Measurements from ENCODE around the gene CTSE.
A peak's percentile ranks its signal among the peaks of the same experiment; 100 is the strongest.
"Not testable (repeated sequence)": the region's sequence is repeated elsewhere in the genome, so short reads cannot be mapped to it uniquely, and the experiment has no call there.

The CTSE gene

DNA sequence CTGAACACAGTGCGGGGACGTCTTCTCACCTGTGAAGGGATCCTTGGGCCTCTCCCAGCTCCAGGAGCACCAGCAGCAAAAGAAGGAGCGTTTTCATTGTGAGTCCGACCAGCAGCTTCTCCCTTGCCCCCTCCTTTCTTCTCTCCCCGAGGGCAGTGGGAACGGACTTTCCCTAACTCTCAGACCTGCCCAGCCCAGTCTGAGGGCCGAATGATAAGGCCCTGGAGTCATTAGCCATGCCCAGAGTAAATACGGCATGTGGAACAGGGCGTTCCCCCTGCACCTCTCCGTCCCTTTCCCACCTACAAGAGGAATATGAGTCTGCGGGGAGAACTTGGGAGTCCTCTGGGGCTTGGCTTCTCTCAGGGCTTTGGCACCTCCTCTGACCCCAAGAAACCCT lies at the start of gene CTSE:
Gene CTSE (minus strand): TSS at position 201 of the 400 bp plus-strand sequence. CDS start 104 bp downstream, at position 97.
- no peak for DNase-seq

GRCh38 chr1:206070627-206071304 lies 47.1 kb upstream of the CTSE start:
- no peak for DNase-seq

GRCh38 chr1:206068314-206068713 lies 44.6 kb upstream of the CTSE start:
- DNase-seq: no peak

DNA sequence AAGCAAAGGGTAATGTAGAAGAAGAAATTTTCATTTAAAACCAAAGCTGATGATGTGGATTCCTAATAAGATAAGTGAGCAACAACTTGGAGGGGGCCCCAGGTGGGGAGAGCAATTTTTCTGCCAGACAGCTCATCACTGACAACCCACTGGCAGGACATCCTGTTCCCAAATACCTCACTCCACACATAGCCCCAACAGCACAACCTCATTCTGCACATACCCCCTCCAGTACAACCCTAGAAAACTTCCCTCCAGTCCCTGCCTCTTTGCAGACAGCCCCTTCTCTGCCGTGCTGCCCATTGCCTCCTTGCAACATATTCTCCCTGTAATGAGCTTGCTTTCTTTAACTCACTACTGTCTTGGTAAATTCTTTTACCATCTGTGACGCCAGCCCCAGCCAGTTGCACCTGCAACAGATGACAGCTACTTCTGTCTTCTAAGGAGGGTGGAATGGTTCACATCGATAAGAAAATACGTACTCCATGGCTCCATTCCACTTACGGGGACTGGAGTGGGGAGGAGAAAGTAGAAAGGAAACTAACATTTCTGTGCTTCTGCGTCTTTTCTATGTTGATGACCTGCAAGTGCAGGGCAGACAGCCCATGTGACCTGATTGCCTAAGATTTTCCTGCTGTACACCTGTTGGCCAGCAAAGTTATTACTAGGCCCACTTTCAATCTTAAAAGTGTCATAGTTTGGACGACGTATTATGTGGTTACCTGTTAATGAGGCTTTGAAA lies 44.0 kb upstream of the CTSE start:
- no peak for DNase-seq

DNA sequence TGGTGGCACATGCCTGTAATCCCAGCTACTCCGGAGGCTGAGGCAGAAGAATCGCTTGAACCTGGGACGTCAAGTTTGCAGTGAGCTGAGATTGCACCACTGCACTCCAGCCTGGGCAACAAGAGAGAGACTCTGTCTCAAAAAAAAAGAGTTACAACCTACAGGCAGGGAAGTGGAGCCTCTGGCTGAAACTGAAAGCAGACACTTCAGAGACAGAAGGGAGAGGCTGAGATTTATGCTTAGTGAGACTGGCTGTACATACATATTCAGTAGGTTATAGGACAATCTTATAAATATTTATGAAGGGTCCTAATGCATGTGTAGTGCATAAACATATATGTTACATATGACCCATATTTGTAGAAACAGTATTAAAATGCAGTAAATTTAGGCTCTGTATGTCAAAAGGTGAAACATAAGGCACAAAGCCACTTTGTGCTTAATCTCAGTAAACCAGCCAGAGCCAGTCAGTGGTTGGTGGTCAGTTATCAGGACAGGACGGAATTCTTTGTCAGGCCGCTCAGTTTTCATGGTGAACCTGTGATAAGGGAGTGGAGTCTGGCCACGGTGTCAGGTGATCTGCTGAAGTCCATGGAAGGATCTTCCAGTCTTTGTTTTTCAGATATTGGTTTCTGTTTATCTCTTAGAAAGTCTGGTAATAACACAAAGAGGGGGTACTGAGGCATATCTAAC lies 42.9 kb upstream of the CTSE start:
- no peak for DNase-seq

GRCh38 chr1:206065547-206066145 lies 42.0 kb upstream of the CTSE start:
- DNase-seq: no peak

GRCh38 chr1:206064501-206064900 lies 40.8 kb upstream of the CTSE start:
- DNase-seq: not testable (repeated sequence)

DNA sequence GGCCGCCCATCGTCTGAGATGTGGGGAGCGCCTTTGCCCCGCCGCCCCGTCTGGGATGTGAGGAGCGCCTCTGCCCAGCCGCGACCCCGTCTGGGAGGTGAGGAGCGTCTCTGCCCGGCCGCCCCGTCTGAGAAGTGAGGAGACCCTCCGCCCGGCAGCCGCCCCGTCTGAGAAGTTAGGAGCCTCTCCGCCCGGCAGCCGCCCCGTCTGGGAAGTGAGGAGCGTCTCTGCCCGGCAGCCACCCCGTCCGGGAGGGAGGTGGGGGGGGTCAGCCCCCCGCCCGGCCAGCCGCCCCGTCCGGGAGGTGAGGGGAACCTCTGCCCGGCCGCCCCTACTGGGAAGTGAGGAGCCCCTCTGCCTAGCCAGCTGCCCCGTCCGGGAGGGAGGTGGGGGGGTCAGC lies 40.3 kb upstream of the CTSE start:
- not testable (repeated sequence) for DNase-seq

DNA sequence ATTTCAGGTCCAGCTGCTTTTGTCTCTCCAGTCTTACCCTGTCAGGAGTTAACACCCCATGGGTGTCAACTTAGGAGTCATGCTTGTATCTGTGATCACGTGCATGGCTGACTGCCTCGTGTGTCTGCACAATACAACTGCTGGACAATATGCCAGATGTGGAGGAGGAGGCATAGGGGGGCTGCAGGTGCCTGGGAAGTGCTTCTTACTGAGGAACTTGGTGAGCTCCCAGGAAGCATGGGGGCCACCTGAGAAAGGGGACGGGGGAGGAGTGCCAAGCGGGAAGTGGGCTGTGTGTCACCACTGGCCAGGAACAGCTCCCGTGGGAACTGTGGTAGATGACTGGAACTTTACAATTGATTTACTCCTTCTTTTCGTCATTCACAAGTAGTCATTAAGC lies 38.8 kb upstream of the CTSE start:
- DNase-seq: no peak

GRCh38 chr1:206060844-206061243 lies 37.1 kb upstream of the CTSE start:
- no peak for DNase-seq

DNA sequence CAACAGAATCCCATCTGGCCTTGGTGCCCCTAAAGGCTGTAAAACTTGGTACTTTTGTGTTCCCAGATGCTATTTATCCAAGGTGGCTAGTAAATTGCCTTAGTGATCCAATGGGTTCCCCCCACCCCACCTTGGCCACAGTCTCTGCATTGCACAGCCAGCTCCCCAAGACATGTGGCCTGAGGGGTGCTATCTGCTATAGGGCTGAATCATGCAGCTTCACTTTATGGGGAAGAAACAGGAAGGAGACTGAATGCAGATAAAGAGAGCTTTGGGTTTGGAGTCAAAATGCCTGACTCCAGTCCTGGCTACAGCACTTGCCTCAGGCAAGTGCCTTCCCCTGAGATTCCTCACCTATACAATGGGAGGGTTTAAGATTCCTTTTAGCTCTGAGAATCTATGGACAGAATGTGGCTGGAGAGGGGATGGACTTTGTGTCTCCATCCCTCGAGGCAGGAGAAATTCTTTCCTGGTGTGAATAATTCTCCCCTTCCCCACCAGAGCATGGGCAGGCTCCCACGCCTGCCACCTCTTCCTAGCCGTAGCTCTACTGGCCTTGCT lies 35.7 kb upstream of the CTSE start:
- peak; percentile 4 for DNase-seq

DNA sequence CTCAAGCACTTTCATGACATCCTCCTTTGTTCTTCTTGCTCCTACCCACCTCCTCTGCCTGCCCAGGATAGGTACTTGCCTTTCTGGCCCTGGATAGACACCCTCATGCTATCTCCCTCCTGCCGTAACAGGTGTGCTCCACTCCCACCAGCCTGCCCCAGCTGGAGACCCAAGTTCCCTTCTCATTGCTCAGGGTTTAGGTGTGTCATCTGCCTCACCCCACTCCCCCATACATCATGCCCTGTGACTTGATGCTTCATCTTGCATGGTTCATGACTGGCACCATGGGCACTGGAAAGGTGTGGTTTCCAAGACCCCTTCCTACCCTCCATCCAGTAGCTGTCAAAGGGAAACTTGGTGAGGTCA lies 35.2 kb upstream of the CTSE start:
- DNase-seq: no peak

DNA sequence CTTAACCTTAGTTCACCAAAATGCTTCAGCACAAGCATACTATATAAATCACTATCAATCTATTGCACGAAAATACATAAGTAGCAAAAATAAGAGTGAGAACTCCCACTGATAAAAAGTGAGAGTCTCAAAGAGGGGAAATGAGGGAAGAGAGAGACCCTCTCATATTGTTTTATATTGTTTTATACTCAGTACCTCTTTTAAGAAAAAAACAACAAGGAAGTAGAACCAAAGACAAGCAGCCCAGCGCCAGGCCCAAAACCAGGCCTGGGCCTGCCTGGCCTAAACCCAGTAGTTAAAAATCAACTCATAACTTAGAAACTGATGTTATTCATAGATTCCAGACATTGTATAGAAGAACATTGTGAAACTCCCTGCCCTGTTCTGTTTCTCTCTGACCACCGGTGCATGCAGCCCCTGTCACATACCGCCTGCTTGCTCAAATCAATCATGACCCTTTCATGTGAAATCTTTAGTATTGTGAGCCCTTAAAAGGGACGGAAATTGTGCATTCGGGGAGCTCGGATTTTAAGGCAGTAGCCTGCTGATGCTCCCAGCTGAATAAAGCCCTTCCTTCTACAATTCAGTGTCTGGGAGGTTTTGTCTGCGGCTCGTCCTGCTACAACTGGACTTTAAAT lies 34.7 kb upstream of the CTSE start:
- DNase-seq: not testable (repeated sequence)

DNA sequence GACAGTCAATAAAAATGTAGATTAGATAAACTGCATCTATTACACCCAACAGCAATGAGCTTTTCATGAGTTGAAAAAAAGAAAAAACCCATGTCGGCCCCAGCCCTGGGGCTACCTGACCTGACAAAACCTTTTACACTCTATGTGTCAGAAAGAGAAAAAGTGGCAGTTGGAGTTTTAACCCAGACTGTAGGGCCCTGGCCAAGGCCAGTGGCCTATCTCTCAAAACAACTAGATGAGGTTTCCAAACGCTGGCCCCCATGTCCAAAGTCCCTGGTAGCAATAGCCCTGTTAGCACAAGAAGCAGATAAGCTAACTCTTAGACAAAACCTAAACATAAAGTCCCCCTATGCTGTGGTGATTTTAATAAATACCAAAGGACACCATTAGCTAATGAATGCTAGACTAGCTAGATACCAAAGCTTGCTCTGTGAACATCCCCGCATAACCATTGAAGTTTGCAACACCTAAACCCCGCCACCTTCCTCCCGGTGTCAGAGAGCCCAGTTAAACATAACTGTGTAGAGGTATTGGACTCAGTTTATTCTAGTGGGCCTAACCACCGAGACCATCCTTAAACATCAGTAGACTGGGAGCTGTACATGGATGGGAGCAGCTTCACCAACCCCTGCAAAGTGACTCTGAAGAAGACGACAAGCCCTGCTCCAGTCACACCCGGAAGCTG lies 32.1 kb upstream of the CTSE start:
- DNase-seq: not testable (repeated sequence)

DNA sequence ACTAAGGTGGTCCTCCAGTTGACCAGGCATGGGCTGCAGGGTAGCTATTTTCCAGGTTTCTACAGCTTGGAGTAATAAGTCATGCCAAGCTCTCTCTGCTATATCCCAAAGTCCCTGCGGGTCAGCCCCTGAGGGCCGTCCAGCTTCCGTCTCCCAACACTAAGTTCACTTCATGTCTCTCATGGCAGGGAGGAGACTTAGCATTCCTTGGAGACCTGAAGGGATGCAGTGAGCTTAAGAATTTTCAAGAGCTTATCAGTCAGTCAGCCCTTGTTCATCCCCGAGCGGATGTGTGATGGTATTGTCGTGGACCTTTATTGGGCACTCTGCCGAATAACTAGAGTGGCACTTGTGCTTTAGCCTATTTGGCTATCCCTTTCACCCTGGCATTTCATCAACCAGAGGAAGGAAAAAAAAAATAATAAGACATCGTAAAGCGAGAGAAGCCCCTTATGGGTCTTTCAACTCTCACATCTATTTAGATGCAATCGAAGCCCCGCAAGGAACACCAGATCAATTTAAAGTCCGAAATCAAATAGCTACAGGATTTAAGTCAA lies 31.5 kb upstream of the CTSE start:
- DNase-seq: not testable (repeated sequence)

DNA sequence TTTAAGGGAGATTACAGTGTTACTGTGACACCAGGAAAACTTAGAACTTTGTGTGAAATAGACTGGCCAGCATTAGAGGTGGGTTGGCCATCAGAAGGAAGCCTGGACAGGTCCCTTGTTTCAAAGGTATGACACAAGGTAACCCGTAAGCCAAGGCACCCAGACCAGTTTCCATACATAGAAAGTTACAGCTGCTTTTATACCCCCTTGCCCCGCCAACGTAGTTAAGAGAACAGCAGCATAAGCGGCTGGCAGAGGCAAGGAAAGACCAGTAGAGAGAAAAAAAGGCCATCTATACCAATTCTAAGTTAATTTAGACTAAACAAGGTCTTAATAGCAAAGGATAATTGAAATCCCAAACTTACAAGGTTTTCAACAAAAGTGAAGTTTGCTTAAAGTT lies 29.9 kb upstream of the CTSE start:
- DNase-seq: not testable (repeated sequence)

DNA sequence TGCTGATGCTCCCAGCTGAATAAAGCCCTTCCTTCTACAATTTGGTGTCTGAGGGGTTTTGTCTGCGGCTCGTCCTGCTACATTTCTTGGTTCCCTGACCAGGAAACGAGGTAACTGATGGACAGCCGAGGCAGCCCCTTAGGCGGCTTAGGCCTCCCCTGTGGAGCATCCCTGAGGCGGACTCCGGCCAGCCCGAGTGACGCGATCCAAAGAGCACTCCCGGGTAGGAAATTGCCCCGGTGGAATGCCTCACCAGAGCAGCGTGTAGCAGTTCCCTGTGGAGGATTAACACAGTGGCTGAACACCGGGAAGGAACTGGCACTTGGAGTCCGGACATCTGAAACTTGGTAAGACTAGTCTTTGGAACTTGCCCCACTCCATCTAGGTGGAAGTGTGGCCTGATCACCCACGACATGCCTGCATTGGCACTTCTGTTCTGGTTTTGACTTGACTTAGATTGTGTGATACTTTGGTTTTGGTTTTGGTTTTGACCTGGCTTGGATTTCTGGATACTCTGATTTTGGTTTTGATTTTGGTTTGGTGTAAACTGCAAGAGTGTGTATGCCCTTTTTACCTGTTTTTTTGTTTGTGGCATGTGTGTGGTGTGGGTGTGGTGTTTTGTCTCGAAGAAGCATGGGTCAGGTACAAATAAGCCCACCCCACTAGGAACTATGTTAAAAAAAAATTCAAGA lies 29.4 kb upstream of the CTSE start, which contains the start of gene RHEX:
Gene RHEX (plus strand): TSS at position 255 of the 692 bp plus-strand sequence. CDS start 44,656 bp downstream, outside the sequence.
- not testable (repeated sequence) for DNase-seq

GRCh38 chr1:206052231-206052865 lies 28.7 kb upstream of the CTSE start:
- DNase-seq: not testable (repeated sequence)

DNA sequence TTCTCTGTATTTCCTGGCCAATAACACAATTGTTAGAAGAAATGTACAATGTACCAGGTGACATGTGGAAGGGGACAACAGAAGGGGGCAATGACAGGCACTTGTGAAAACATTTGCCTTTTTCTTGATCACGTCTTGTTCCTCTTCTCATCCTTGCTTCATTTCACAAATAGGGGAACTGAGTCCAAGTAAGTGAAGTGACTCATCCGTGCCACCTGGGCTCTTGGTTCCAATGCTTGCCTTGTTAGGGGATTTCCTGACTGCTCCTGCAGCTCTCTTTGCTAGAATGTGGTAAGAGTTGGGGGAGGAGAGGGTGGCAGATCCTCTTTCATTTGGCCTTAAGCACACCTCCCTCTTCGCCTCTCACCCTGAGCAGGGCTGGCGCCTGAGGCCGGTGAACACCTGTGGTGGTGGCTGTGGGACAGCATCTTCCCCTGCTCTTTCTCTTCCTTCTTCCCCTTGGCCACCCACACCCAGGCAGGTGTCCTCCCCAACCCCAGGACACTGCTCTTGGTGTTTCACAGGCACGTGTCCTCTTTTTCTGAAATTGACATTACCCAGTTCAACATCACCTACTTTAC lies 27.1 kb upstream of the CTSE start:
- no peak for DNase-seq

All from EL (cell line).